Chondrocyte (in vitro differentiated cells): ENCODE measurements around the gene DRC1. TPM values are rescaled to one million over a fixed set of nuclear protein-coding genes. Genes with fewer than 3 reads are reported as not detected.
A peak's percentile ranks its signal among the peaks of the same experiment; 100 is the strongest.
"Not testable (repeated sequence)": the region's sequence is repeated elsewhere in the genome, so short reads cannot be mapped to it uniquely, and the experiment has no call there.

Source experiments
- DNase-seq: peaks from one replicate; pipeline ENCODE4 v3.0.0; 2021; ENCODE audit warnings: mixed read lengths, low spot score
- H3K27ac Mint-ChIP-seq: one replicate; pipeline ENCODE4 v1.8.0; 2021; ENCODE audit warnings: mild to moderate bottlenecking, moderate library complexity, mixed read lengths; ENCODE audit not compliant: unreplicated experiment
- H3K27me3 Mint-ChIP-seq: 2 replicates; pipeline ENCODE4 v1.8.0; 2021; ENCODE audit warnings: low read depth, mixed read lengths
- H3K36me3 Mint-ChIP-seq: 2 replicates; pipeline ENCODE4 v1.8.0; 2021; ENCODE audit warnings: low read depth, mixed read lengths
- H3K4me1 Mint-ChIP-seq: 2 replicates; pipeline ENCODE4 v1.8.0; 2021; ENCODE audit warnings: low read depth, mild to moderate bottlenecking, mixed read lengths
- H3K4me3 Mint-ChIP-seq: one replicate; pipeline ENCODE4 v1.8.0; 2021; ENCODE audit warnings: mild to moderate bottlenecking, moderate library complexity, mixed read lengths; ENCODE audit not compliant: unreplicated experiment
- H3K9me3 Mint-ChIP-seq: 2 replicates; pipeline ENCODE4 v1.8.0; 2021; ENCODE audit warnings: low read depth, mixed read lengths
- CTCF ChIP-seq: fragments of 200-600 bp; sonication (generic); IDR thresholded peaks from 2 replicates; pipeline ENCODE4 v1.5.0; 2021; ENCODE audit warnings: antibody characterized with exemption, mild to moderate bottlenecking, moderate library complexity
- long read RNA-seq: library from polyadenylated mRNA; stranded (forward); transcript quantifications from one replicate; pipeline ENCODE4 v2.0.0, GENCODE V29; 2021
- total RNA-seq: library from RNA; stranded (reverse); gene quantifications from 3 replicates; pipeline ENCODE4 v1.2.1, GENCODE V29; 2021

Gene DRC1
- 0.17 TPM in 1 of 3 replicates, not detected in the others for total RNA-seq
- long read RNA-seq: 0 reads

- peaks cover 4% of the 10 kb centered on the region for H3K4me1 Mint-ChIP-seq
- peak within 1 kb of the TSS; percentile 67 for H3K4me3 Mint-ChIP-seq
- H3K36me3 Mint-ChIP-seq: peaks cover 2% of the 10 kb centered on the region
- H3K27ac Mint-ChIP-seq: peak within 1 kb of the TSS; percentile 70
- DNase-seq: peak; percentile 93
- TF ChIP-seq CTCF: peak; percentile 23
- H3K9me3 Mint-ChIP-seq: no peaks in the 10 kb centered on the region
- H3K27me3 Mint-ChIP-seq: no peaks in the 10 kb centered on the region
Measured at GRCh38 chr2:26401739-26402541, at the start of gene DRC1. TSS of gene DRC1 (plus strand) at chr2:26401920. CDS start at chr2:26401990, 70 bp downstream.

GRCh38 chr2:26352892-26353291, 48.8 kb upstream of the DRC1 start:
- Mint-ChIP-seq H3K27ac (no peak overlapping the region), H3K4me1 (peaks cover 28% of the 10 kb centered on the region), H3K4me3 (no peak overlapping the region)

GRCh38 chr2:26354469-26354868, 47.3 kb upstream of the DRC1 start:
- not testable (repeated sequence) for H3K4me3 Mint-ChIP-seq, H3K27me3 Mint-ChIP-seq, DNase-seq, H3K36me3 Mint-ChIP-seq, H3K9me3 Mint-ChIP-seq
- Mint-ChIP-seq H3K27ac (peak overlapping the region; percentile 45), H3K4me1 (peaks cover 19% of the 10 kb centered on the region)

More at GRCh38 chr2:26352892-26353291, 48.8 kb upstream of the DRC1 start:
- no peak for DNase-seq
- Mint-ChIP-seq H3K27me3 (no peaks in the 10 kb centered on the region), H3K9me3 (no peaks in the 10 kb centered on the region), H3K36me3 (no peaks in the 10 kb centered on the region)
- TF ChIP-seq CTCF: no peak

GRCh38 chr2:26355038-26355995, 46.4 kb upstream of the DRC1 start:
- DNase-seq: no peak
- Mint-ChIP-seq H3K27ac (peak overlapping the region; percentile 83), H3K36me3 (no peaks in the 10 kb centered on the region)

GRCh38 chr2:26356111-26356510, 45.6 kb upstream of the DRC1 start:
- DNase-seq: no peak
- H3K36me3 Mint-ChIP-seq: no peaks in the 10 kb centered on the region
- H3K4me3 Mint-ChIP-seq: no peak overlapping the region
- H3K27me3 Mint-ChIP-seq: no peaks in the 10 kb centered on the region
- peaks cover 19% of the 10 kb centered on the region for H3K4me1 Mint-ChIP-seq
- H3K9me3 Mint-ChIP-seq: no peaks in the 10 kb centered on the region
- no peak for TF ChIP-seq CTCF
- peak overlapping the region; percentile 83 for H3K27ac Mint-ChIP-seq

More at GRCh38 chr2:26355038-26355995, 46.4 kb upstream of the DRC1 start:
- Mint-ChIP-seq H3K9me3 (no peaks in the 10 kb centered on the region), H3K4me1 (peaks cover 19% of the 10 kb centered on the region), H3K27me3 (no peaks in the 10 kb centered on the region), H3K4me3 (peak overlapping the region; percentile 35)
- no peak for TF ChIP-seq CTCF
